ENCODE results near the gene CHST8. TPM values are rescaled to one million over a fixed set of nuclear protein-coding genes. Genes with fewer than 3 reads are reported as not detected.

CHST8 gene
- total and polyA plus RNA-seq, 4 donors: 0.05 to 0.07 TPM; not detected in 2

- H3K9ac ChIP-seq (ENCODE audit: low read depth in 1 of 2, low read length in 2 of 2): no peak overlapping the region
- 67% methylated on average over 18 of the region's 18 CpGs for WGBS
- no peak overlapping the region for H3K4me3 ChIP-seq (ENCODE audit: low read depth in 1 of 3, low read length in 3 of 3)
- DNase-seq (ENCODE audit: low spot score): no peak
- H3K27me3 ChIP-seq (ENCODE audit: control insufficient read depth in 4 of 4, insufficient read depth in 4 of 4, low read length in 3 of 4): peaks cover 0 to 2% (median 0%) of the 10 kb centered on the region in 4 donors
- H3K4me1 ChIP-seq (ENCODE audit: control insufficient read depth in 4 of 4, insufficient read depth in 4 of 4, low read length in 3 of 4): no peaks in the 10 kb centered on the region
- H3K9me3 ChIP-seq (ENCODE audit: control insufficient read depth in 4 of 4, low read length in 3 of 4): no peaks in the 10 kb centered on the region
- H3K27ac ChIP-seq (ENCODE audit: low read depth in 1 of 2, low read length in 2 of 2): no peak overlapping the region
- no peaks in the 10 kb centered on the region for H3K36me3 ChIP-seq (ENCODE audit: control insufficient read depth in 4 of 4, insufficient read depth in 3 of 4, low read depth in 1 of 4, low read length in 3 of 4)
- TF ChIP-seq RXRA (IDR thresholded peaks at IDR 0.05) (no peak), EGR1 (IDR thresholded peaks at IDR 0.05; ENCODE audit: low read depth in 2 of 2) (no peak)
- TF ChIP-seq, protein P1, sequence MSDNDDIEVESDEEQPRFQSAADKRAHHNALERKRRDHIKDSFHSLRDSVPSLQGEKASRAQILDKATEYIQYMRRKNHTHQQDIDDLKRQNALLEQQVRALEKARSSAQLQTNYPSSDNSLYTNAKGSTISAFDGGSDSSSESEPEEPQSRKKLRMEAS (IDR thresholded peaks at IDR 0.05): no peak
Measured at GRCh38 chr19:33750587-33751435, 129.1 kb downstream of the CHST8 start.

DNA sequence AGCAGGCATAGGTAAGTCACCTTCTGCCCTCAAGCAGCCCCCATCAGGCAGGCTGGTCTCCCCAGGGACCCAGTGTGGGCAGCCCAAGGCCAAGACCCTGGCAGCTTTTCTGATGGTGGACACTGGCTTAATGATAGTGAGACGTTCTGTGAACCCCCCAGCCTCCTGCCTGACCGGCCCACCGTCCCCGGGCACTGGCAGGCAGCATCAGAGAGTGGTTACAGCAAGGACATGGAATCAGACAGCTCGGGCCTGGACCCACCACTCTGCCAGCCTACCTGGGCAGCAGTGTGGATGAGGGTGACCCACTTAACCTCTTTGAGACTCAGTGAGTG is 129.7 kb downstream of the CHST8 start:
- Histone ChIP-seq H3K4me1 (ENCODE audit: control insufficient read depth in 4 of 4, insufficient read depth in 4 of 4, low read length in 3 of 4) (no peaks in the 10 kb centered on the region), H3K9me3 (ENCODE audit: control insufficient read depth in 4 of 4, low read length in 3 of 4) (no peaks in the 10 kb centered on the region), H3K4me3 (ENCODE audit: low read depth in 1 of 3, low read length in 3 of 3) (no peak overlapping the region), H3K27me3 (ENCODE audit: control insufficient read depth in 4 of 4, insufficient read depth in 4 of 4, low read length in 3 of 4) (peaks cover 0 to 5% (median 0%) of the 10 kb centered on the region in 4 donors), H3K9ac (ENCODE audit: low read depth in 1 of 2, low read length in 2 of 2) (no peak overlapping the region), H3K27ac (ENCODE audit: low read depth in 1 of 2, low read length in 2 of 2) (no peak overlapping the region), H3K36me3 (ENCODE audit: control insufficient read depth in 4 of 4, insufficient read depth in 3 of 4, low read depth in 1 of 4, low read length in 3 of 4) (no peaks in the 10 kb centered on the region)
- DNase-seq (ENCODE audit: low spot score): no peak
- WGBS: 77% methylated on average over 5 of the region's 5 CpGs
- TF ChIP-seq NR2F2 (IDR thresholded peaks at IDR 0.05) (no peak), YY1 (IDR thresholded peaks at IDR 0.05) (no peak), JUND (IDR thresholded peaks at IDR 0.05) (no peak), HNF4G (IDR thresholded peaks at IDR 0.05) (no peak), TAF1 (conservative IDR thresholded peaks at IDR 0.05) (no peak), SP1 (IDR thresholded peaks at IDR 0.05) (no peak), RAD21 (IDR thresholded peaks at IDR 0.05) (no peak), EGR1 (IDR thresholded peaks at IDR 0.05; ENCODE audit: low read depth in 2 of 2) (no peak), HNF4A (conservative IDR thresholded peaks at IDR 0.05) (no peak), FOXA1 (IDR thresholded peaks at IDR 0.05) (no peak), GABPA (IDR thresholded peaks at IDR 0.05 in 1 of 2, conservative IDR thresholded peaks at IDR 0.05 in 1 of 2) (no peak), RXRA (IDR thresholded peaks at IDR 0.05) (no peak)
- TF ChIP-seq, protein P1 (IDR thresholded peaks at IDR 0.05): no peak
- TF ChIP-seq, protein P2, sequence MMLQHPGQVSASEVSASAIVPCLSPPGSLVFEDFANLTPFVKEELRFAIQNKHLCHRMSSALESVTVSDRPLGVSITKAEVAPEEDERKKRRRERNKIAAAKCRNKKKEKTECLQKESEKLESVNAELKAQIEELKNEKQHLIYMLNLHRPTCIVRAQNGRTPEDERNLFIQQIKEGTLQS (IDR thresholded peaks at IDR 0.05): no peak
- TF ChIP-seq, protein P3, sequence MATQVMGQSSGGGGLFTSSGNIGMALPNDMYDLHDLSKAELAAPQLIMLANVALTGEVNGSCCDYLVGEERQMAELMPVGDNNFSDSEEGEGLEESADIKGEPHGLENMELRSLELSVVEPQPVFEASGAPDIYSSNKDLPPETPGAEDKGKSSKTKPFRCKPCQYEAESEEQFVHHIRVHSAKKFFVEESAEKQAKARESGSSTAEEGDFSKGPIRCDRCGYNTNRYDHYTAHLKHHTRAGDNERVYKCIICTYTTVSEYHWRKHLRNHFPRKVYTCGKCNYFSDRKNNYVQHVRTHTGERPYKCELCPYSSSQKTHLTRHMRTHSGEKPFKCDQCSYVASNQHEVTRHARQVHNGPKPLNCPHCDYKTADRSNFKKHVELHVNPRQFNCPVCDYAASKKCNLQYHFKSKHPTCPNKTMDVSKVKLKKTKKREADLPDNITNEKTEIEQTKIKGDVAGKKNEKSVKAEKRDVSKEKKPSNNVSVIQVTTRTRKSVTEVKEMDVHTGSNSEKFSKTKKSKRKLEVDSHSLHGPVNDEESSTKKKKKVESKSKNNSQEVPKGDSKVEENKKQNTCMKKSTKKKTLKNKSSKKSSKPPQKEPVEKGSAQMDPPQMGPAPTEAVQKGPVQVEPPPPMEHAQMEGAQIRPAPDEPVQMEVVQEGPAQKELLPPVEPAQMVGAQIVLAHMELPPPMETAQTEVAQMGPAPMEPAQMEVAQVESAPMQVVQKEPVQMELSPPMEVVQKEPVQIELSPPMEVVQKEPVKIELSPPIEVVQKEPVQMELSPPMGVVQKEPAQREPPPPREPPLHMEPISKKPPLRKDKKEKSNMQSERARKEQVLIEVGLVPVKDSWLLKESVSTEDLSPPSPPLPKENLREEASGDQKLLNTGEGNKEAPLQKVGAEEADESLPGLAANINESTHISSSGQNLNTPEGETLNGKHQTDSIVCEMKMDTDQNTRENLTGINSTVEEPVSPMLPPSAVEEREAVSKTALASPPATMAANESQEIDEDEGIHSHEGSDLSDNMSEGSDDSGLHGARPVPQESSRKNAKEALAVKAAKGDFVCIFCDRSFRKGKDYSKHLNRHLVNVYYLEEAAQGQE (IDR thresholded peaks at IDR 0.05): no peak
- TF ChIP-seq, protein P4, sequence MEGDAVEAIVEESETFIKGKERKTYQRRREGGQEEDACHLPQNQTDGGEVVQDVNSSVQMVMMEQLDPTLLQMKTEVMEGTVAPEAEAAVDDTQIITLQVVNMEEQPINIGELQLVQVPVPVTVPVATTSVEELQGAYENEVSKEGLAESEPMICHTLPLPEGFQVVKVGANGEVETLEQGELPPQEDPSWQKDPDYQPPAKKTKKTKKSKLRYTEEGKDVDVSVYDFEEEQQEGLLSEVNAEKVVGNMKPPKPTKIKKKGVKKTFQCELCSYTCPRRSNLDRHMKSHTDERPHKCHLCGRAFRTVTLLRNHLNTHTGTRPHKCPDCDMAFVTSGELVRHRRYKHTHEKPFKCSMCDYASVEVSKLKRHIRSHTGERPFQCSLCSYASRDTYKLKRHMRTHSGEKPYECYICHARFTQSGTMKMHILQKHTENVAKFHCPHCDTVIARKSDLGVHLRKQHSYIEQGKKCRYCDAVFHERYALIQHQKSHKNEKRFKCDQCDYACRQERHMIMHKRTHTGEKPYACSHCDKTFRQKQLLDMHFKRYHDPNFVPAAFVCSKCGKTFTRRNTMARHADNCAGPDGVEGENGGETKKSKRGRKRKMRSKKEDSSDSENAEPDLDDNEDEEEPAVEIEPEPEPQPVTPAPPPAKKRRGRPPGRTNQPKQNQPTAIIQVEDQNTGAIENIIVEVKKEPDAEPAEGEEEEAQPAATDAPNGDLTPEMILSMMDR (IDR thresholded peaks at IDR 0.05; ENCODE audit: low read depth, low read length, missing input control): no peak
